ENCODE measurements around the gene MRTFB.
A peak's percentile ranks its signal among the peaks of the same experiment; 100 is the strongest.
"Not testable (repeated sequence)": the region's sequence is repeated elsewhere in the genome, so short reads cannot be mapped to it uniquely, and the experiment has no call there.

Gene MRTFB

GRCh38 chr16:14101415-14101814 lies 30.3 kb downstream of the MRTFB start:
- no peak for DNase-seq (ENCODE audit: extremely low spot score, insufficient read length, low read depth)

GRCh38 chr16:14102925-14103720 lies 32.0 kb downstream of the MRTFB start:
- DNase-seq (ENCODE audit: extremely low spot score, insufficient read length, low read depth) (no peak), FAIRE-seq (no peak)

More at GRCh38 chr16:14101415-14101814, 30.3 kb downstream of the MRTFB start:
- peak; percentile 39 for FAIRE-seq

- no peak for DNase-seq (ENCODE audit: extremely low spot score, insufficient read length, low read depth)
- FAIRE-seq: no peak
Measured at GRCh38 chr16:14104066-14104465, 32.9 kb downstream of the MRTFB start.

GRCh38 chr16:14105760-14106375 lies 34.7 kb downstream of the MRTFB start:
- DNase-seq (ENCODE audit: extremely low spot score, insufficient read length, low read depth): no peak

GRCh38 chr16:14106457-14106856 lies 35.3 kb downstream of the MRTFB start:
- FAIRE-seq (no peak), DNase-seq (ENCODE audit: extremely low spot score, insufficient read length, low read depth) (no peak)

More at GRCh38 chr16:14105760-14106375, 34.7 kb downstream of the MRTFB start:
- FAIRE-seq: no peak

GRCh38 chr16:14106961-14107360 lies 35.8 kb downstream of the MRTFB start:
- DNase-seq (ENCODE audit: extremely low spot score, insufficient read length, low read depth): no peak
- FAIRE-seq: no peak

- DNase-seq (ENCODE audit: extremely low spot score, insufficient read length, low read depth) (no peak), FAIRE-seq (no peak)
Measured at GRCh38 chr16:14109077-14109775, 38.1 kb downstream of the MRTFB start.

GRCh38 chr16:14109782-14110727 lies 38.9 kb downstream of the MRTFB start:
- DNase-seq (ENCODE audit: extremely low spot score, insufficient read length, low read depth): no peak
- FAIRE-seq: no peak

GRCh38 chr16:14110728-14111251 lies 39.7 kb downstream of the MRTFB start:
- FAIRE-seq: no peak
- DNase-seq (ENCODE audit: extremely low spot score, insufficient read length, low read depth): no peak

- no peak for DNase-seq (ENCODE audit: extremely low spot score, insufficient read length, low read depth)
- FAIRE-seq: no peak
Measured at GRCh38 chr16:14111713-14112538, 40.8 kb downstream of the MRTFB start.

GRCh38 chr16:14112539-14112856 lies 41.4 kb downstream of the MRTFB start:
- no peak for FAIRE-seq
- no peak for DNase-seq (ENCODE audit: extremely low spot score, insufficient read length, low read depth)

- FAIRE-seq: no peak
Measured at GRCh38 chr16:14113344-14113743, 42.2 kb downstream of the MRTFB start.

GRCh38 chr16:14117051-14117450 lies 45.9 kb downstream of the MRTFB start:
- no peak for DNase-seq (ENCODE audit: extremely low spot score, insufficient read length, low read depth)
- no peak for FAIRE-seq

More at GRCh38 chr16:14113344-14113743, 42.2 kb downstream of the MRTFB start:
- DNase-seq (ENCODE audit: extremely low spot score, insufficient read length, low read depth): no peak

- DNase-seq (ENCODE audit: extremely low spot score, insufficient read length, low read depth): no peak
- FAIRE-seq: no peak
Measured at GRCh38 chr16:14119799-14120198, 48.7 kb downstream of the MRTFB start.

GRCh38 chr16:14120335-14120734 lies 49.2 kb downstream of the MRTFB start:
- FAIRE-seq (no peak), DNase-seq (ENCODE audit: extremely low spot score, insufficient read length, low read depth) (no peak)

- DNase-seq (ENCODE audit: extremely low spot score, insufficient read length, low read depth) (no peak), FAIRE-seq (no peak)
Measured at GRCh38 chr16:14121142-14121541, 50.0 kb downstream of the MRTFB start.

- DNase-seq (ENCODE audit: extremely low spot score, insufficient read length, low read depth) (no peak), FAIRE-seq (no peak)
Measured at GRCh38 chr16:14121872-14122271, 50.8 kb downstream of the MRTFB start.

GRCh38 chr16:14122430-14122829 lies 51.3 kb downstream of the MRTFB start:
- not testable (repeated sequence) for DNase-seq (ENCODE audit: extremely low spot score, insufficient read length, low read depth); FAIRE-seq
